NCI-H460 (cell line): ENCODE data around the gene FRMD4A. TPM values are rescaled to one million over a fixed set of nuclear protein-coding genes. Genes with fewer than 3 reads are reported as not detected.
"Not testable (repeated sequence)": the region's sequence is repeated elsewhere in the genome, so short reads cannot be mapped to it uniquely, and the experiment has no call there.

Experiments used
- DNase-seq: peaks from one replicate; pipeline ENCODE4 v3.0.0-alpha.2; 2016; ENCODE audit warnings: low read depth; ENCODE audit errors: extremely low read depth
- total RNA-seq: library from RNA; depleted of rRNA; stranded (reverse); fragments of >200 nt; shearing (Covaris generic); gene quantifications from 2 replicates; pipeline ENCODE4 v1.2.3, GENCODE V29; 2014

The FRMD4A gene
- total RNA-seq, 1 experiment from 2014 or later, result 4.2 TPM

DNA sequence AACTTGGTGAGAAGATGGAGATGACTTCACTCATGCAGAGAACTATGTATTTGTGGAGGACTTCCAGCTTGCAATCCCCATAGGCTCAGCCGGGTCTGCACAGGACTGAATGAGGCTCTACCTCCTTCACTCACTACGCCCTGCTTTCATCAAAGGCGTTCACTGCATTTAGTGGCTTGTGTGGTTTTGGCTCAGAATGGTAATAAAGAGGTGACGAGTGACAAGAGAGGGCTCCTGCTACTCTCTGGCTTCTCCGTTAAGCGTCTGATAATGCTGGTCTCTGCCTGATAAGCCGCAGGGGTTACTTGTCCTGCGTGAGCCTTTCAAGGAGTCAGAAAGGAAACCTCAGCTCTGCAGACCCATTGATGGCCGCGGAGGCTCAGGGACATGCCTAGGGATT lies 400.6 kb downstream of the FRMD4A start:
- DNase-seq, result no peak

GRCh38 chr10:13928451-13928850 lies 402.3 kb downstream of the FRMD4A start:
- no peak for DNase-seq

DNA sequence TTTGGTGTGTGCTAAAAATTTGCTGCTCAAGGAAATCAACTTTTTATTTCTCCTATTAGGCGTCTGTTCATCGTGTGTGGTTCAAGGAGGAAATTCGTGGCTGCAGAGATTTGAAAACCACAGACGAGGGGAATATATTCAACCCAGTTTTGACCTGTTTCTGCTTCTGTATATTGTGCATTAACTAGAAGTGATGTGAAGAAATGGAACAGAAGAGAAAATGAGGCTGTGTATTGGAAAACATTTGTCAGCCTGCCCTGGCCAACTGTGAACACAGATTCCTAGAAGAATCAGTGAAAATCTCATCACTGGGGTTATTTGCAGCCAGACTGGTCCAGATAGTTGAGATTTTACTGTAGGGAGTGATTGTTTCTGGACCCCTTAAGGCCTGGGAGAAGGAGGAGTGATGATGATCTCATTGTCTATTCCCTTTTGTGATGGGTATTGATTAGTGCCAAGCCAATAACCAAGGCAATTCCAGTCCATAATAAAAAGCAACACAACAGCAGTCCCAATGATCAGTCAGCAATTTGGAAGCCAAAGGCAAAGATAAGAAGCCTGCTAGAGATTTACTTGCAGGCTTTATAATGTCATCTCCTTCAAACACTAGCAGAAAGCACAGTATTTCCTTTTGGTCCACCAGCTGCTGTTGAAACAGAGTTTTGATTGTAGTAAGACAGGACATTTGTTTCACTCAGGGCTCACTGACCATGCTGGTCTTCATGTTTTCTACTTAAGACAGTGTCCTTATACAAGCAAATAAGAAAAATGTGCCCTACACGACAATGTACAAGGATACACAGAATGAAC lies 404.5 kb downstream of the FRMD4A start:
- no peak for DNase-seq

GRCh38 chr10:13924040-13924725 lies 406.5 kb downstream of the FRMD4A start:
- no peak for DNase-seq

DNA sequence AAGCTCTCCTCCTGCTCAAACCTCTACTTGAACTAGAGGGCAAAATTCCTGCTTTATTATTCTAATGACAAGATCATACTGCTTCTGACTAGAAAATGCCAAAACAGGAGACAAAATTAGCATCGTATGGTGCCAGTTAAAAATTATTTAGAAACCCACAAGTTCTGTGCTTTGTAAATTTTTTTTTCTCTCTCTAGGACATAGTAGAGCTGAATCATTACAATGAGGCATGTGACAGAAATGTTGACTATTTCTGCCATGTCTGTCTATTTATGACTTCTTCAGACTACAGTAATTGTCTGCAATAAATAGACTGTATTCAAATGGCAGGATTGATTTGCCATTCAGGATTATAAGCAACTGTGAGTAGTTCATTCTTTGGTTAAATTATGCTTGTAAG lies 408.1 kb downstream of the FRMD4A start:
- no peak for DNase-seq

- no peak for DNase-seq
Observed at GRCh38 chr10:13921941-13922340, 408.8 kb downstream of the FRMD4A start.

GRCh38 chr10:13921131-13921530 lies 409.6 kb downstream of the FRMD4A start:
- DNase-seq, result not testable (repeated sequence)

- no peak for DNase-seq
Observed at GRCh38 chr10:13920465-13920864, 410.3 kb downstream of the FRMD4A start.

GRCh38 chr10:13920031-13920430 lies 410.7 kb downstream of the FRMD4A start:
- DNase-seq, result no peak

GRCh38 chr10:13917791-13918190 lies 412.9 kb downstream of the FRMD4A start:
- no peak for DNase-seq

GRCh38 chr10:13916384-13916947 lies 414.3 kb downstream of the FRMD4A start:
- DNase-seq, result no peak

DNA sequence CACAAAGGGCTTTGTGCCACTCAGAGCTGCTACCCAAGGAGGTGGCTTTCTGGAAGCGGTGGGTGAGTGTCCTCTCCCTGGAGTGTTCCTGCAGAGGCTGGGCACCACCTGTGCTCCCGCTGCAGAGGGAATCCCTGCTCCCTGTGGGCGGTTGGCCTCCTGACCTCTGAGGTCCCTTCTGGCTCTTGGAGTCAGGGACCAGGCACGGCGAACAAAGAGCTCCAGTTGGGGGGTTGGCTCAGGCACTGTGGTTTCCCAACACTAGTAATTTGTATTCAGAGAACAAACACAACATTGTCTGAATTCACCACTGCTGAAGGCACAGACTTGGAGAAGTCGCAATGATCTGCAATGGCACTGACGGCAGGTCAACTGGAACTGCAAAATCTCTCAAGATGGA lies 415.0 kb downstream of the FRMD4A start:
- no peak for DNase-seq

GRCh38 chr10:13913897-13914296 lies 416.8 kb downstream of the FRMD4A start:
- no peak for DNase-seq

GRCh38 chr10:13911821-13912520 lies 418.8 kb downstream of the FRMD4A start:
- DNase-seq, result no peak

DNA sequence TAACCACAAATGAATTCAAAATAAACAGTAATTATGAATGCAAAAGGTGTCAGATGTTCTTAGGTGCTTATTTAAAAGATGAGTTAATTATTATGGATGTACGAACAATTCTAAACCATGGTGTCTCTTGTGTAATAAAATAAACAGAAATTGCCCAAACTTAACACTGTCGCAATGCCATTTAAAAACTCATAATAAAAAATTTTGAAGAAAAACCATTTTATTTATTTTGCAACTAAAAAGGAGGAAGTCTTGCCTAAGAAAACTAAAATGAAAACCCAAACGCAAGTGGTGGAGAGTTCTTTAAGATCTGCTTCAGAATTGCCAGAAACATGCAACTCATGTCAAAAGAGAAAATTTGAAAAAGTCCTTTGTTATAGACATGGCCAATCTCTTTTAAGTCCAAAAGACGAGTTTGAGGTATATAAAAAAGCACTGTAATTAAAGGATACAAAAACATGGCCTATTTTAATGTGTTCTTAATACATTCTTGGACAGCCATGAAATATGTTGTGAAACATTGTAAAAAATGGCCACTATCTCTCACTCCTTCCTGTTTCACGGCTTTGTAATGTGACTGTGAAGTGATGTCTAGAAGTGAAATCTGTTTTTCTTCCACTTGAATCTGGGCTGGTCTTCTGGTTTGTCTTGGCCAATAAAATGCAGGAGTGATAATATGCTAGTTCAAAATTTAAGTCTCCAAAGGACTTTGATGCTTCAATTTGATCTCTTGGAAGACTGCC lies 421.0 kb downstream of the FRMD4A start:
- DNase-seq, result no peak

- no peak for DNase-seq
Observed at GRCh38 chr10:13908475-13908874, 422.2 kb downstream of the FRMD4A start.

- DNase-seq, result no peak
Observed at GRCh38 chr10:13907570-13907969, 423.2 kb downstream of the FRMD4A start.

GRCh38 chr10:13905281-13905680 lies 425.4 kb downstream of the FRMD4A start:
- no peak for DNase-seq

DNA sequence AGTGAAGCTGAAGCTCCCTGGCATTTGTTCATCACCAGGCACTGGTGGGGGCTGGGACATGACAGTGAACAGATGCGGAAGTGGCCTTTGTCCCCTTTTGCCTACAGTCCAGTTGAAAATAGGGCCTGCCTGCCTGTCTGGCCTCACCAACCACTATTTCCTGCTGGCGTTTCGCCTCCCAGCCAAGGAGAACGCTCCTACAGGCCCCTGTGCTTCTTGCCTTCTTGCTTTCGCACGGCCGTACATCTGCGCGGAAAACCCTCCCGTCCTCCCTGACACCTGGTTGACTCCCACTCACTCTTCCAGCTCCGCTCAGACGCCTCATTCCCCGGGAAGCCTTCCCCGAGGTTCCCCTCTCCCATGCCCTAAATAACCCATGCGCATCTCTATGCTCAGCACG lies 426.7 kb downstream of the FRMD4A start:
- DNase-seq, result no peak

GRCh38 chr10:13902868-13903587 lies 427.7 kb downstream of the FRMD4A start:
- no peak for DNase-seq
